Heart left ventricle (tissue), 13 donors: ENCODE data around the gene STON2.
"Not testable (repeated sequence)": the region's sequence is repeated elsewhere in the genome, so short reads cannot be mapped to it uniquely, and the experiment has no call there.

Experiments
- CTCF ChIP-seq, 12 donors: fragments of 200-600 bp; sonication (generic) in 4 of 12; IDR thresholded peaks; one replicate each; pipeline versions ENCODE4 v1.5.0 to v1.8.0; 2018 to 2022; ENCODE audit warnings: antibody characterized with exemption in 12 of 12, mild to moderate bottlenecking in 5 of 12
- POLR2A ChIP-seq, 2 donors: fragments of 450-650 bp; IDR thresholded peaks; one replicate each; pipeline ENCODE4 v1.6.1; 2017; ENCODE audit warnings: antibody characterized with exemption in 2 of 2, mild to moderate bottlenecking in 2 of 2, moderate library complexity in 2 of 2
- donor health status: ischemic (EF 13 %, LVEDD 7.1; RV severe dilation, severe dysfunction).
- donor health status: DM: no; HTN: yes; CAD: no.
- donor health status: DM: no; HTN: no; CAD: no.
- donor health status: ischemic (EF 25% LVEDD 6.9; RV normal size, moderate dysfunction).
- donor health status: ischemic (EF 25% LVEDD 5.7; RV mildly dilated, moderate dysfunction).
- donor health status: ischemic (EF 35%, LVEDD 5.7; RV mildly dilated, moderate dysfunction).
- donor health status: nonischemic (EF 11% LVEDD 7.7; RV severe dilation, severe dysfunction).
- donor health status: DM: yes; HTN: yes; CAD: no.
- donor health status: PGD.
- donor health status: ischemic (EF 29% LVEDD 5.4; RV normal size, mild dysfunction).
- donor health status: nonischemic (EF 23%, LVEDD 6.1; RV moderate dilation, normal function).

- not testable (repeated sequence) for TF ChIP-seq POLR2A, CTCF (IDR thresholded peaks at IDR 0.05)
Measured at GRCh38 chr14:81429749-81430148, 29.6 kb upstream of the STON2 start.
